Tibial artery (tissue), 4 donors: ENCODE data around the gene MSI2.

Source experiments
- DNase-seq, 2 donors: peaks; one replicate each; pipeline ENCODE4 v3.0.0-alpha.2; 2019
- H3K27ac ChIP-seq, 2 donors: fragments of 200-600 bp; sonication (generic) in 1 of 2; 1 replicate in 1 of 2; 2 replicates in 1 of 2; pipeline ENCODE4 v1.5.1; 2018 to 2019; ENCODE audit warnings: mild to moderate bottlenecking in 1 of 2
- H3K27me3 ChIP-seq, 2 donors: fragments of 200-600 bp; sonication (generic) in 1 of 2; one replicate each; pipeline versions ENCODE4 v1.5.1 to v1.6.0; 2016 to 2019
- H3K36me3 ChIP-seq, 3 donors: fragments of 200-600 bp; sonication (generic) in 2 of 3; one replicate each; pipeline ENCODE4 v1.5.1; 2016 to 2019; ENCODE audit warnings: mild to moderate bottlenecking in 2 of 3
- H3K4me1 ChIP-seq, 4 donors: fragments of 200-600 bp; sonication (generic) in 2 of 4; 1 replicate in 3 of 4; 2 replicates in 1 of 4; pipeline ENCODE4 v1.5.1; 2016 to 2019
- H3K4me3 ChIP-seq, 2 donors: fragments of 200-600 bp; sonication (generic) in 1 of 2; 1 replicate in 1 of 2; 2 replicates in 1 of 2; pipeline ENCODE4 v1.5.1; 2018 to 2019; ENCODE audit warnings: mild to moderate bottlenecking in 2 of 2
- H3K9me3 ChIP-seq, 3 donors: fragments of 200-600 bp; sonication (generic) in 1 of 3; one replicate each; pipeline ENCODE4 v1.5.1; 2016 to 2019
- CTCF ChIP-seq, 2 experiments: fragments of 200-600 bp in 1 of 2; fragments of 450-650 bp in 1 of 2; IDR thresholded peaks; one replicate each; pipeline ENCODE4 v1.5.1; 2017 to 2019; ENCODE audit warnings: antibody characterized with exemption in 2 of 2, mild to moderate bottlenecking in 1 of 2, moderate library complexity in 1 of 2
- intact Hi-C: fragments of 100-400 bp; cut with DNase I; formaldehyde crosslinking; loops from one replicate; pipeline ENCODE4 v1.15.0; 2023; ENCODE audit warnings: low total_unique reads

MSI2 gene

GRCh38 chr17:57533684-57534305 is 277.5 kb downstream of the MSI2 start:
- TF ChIP-seq CTCF (IDR thresholded peaks at IDR 0.05): no peak
- DNase-seq: no peak
- Histone ChIP-seq H3K9me3 (no peaks in the 10 kb centered on the region), H3K4me1 (peaks cover 0 to 15% (median 0%) of the 10 kb centered on the region in 4 donors), H3K27me3 (no peaks in the 10 kb centered on the region), H3K27ac (no peak overlapping the region), H3K36me3 (no peaks in the 10 kb centered on the region), H3K4me3 (no peak overlapping the region)
- intact Hi-C loops: no loop called here

- H3K36me3 ChIP-seq: no peaks in the 10 kb centered on the region
- H3K4me1 ChIP-seq: peaks cover 0 to 15% (median 0%) of the 10 kb centered on the region in 4 donors
- intact Hi-C loops: no loop called here
- no peak overlapping the region for H3K4me3 ChIP-seq
- no peak for TF ChIP-seq CTCF (IDR thresholded peaks at IDR 0.05)
- no peaks in the 10 kb centered on the region for H3K27me3 ChIP-seq
- DNase-seq: no peak
- no peak overlapping the region for H3K27ac ChIP-seq
- H3K9me3 ChIP-seq: no peaks in the 10 kb centered on the region
These were observed 278.5 kb downstream of the MSI2 start for GRCh38 chr17:57534863-57535248.

GRCh38 chr17:57535249-57535966 is 279.1 kb downstream of the MSI2 start:
- DNase-seq: no peak
- H3K4me1 ChIP-seq: peaks cover 0 to 15% (median 0%) of the 10 kb centered on the region in 4 donors

GRCh38 chr17:57536289-57536688 is 280.0 kb downstream of the MSI2 start:
- Histone ChIP-seq H3K36me3 (no peaks in the 10 kb centered on the region), H3K4me3 (no peak overlapping the region), H3K9me3 (no peaks in the 10 kb centered on the region), H3K27me3 (no peaks in the 10 kb centered on the region), H3K27ac (no peak overlapping the region), H3K4me1 (peaks cover 0 to 15% (median 0%) of the 10 kb centered on the region in 4 donors)
- TF ChIP-seq CTCF (IDR thresholded peaks at IDR 0.05): no peak
- intact Hi-C loops: no loop called here
- no peak for DNase-seq

More at GRCh38 chr17:57535249-57535966, 279.1 kb downstream of the MSI2 start:
- H3K27me3 ChIP-seq: no peaks in the 10 kb centered on the region
- no peak for TF ChIP-seq CTCF (IDR thresholded peaks at IDR 0.05)
- H3K4me3 ChIP-seq: no peak overlapping the region
- no peaks in the 10 kb centered on the region for H3K9me3 ChIP-seq
- H3K36me3 ChIP-seq: no peaks in the 10 kb centered on the region
- intact Hi-C loops: no loop called here
- no peak overlapping the region for H3K27ac ChIP-seq

GRCh38 chr17:57536789-57537523 is 280.6 kb downstream of the MSI2 start:
- H3K9me3 ChIP-seq: no peaks in the 10 kb centered on the region
- intact Hi-C loops: no loop called here
- no peak for DNase-seq
- H3K36me3 ChIP-seq: no peaks in the 10 kb centered on the region
- no peak for TF ChIP-seq CTCF (IDR thresholded peaks at IDR 0.05)
- H3K27ac ChIP-seq: no peak overlapping the region
- no peak overlapping the region for H3K4me3 ChIP-seq
- no peaks in the 10 kb centered on the region for H3K27me3 ChIP-seq
- peaks cover 0 to 15% (median 2%) of the 10 kb centered on the region in 4 donors for H3K4me1 ChIP-seq
